Measurements from ENCODE around the gene FXN.

The FXN gene

DNA sequence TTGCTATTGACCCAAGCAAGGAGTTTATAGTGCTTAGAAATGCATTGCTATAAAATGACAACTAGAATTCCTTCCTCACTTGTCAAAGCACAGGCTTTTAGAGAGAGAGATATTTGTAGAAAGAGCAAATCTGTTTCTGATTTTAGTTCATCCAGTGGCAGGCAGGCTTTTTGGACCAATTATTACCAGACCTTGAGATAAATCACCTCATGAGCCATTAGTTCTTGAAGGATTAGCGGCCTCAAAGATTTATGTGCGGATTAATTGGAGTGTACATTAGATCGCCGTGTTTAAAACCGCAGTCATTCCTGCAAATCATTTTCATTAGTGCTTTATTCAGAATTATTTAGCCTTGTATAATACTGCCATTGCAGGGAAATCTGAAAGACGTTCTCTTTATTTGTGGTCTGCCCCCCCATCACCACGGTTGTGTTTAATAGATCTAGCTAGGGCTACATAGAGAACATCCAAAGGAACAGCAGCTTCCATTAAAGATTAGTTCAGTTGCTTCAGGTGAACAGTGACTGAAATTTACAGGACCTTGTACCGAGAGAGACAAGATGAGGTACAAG, 109.7 kb downstream of the FXN start:
- no peak for DNase-seq

DNA sequence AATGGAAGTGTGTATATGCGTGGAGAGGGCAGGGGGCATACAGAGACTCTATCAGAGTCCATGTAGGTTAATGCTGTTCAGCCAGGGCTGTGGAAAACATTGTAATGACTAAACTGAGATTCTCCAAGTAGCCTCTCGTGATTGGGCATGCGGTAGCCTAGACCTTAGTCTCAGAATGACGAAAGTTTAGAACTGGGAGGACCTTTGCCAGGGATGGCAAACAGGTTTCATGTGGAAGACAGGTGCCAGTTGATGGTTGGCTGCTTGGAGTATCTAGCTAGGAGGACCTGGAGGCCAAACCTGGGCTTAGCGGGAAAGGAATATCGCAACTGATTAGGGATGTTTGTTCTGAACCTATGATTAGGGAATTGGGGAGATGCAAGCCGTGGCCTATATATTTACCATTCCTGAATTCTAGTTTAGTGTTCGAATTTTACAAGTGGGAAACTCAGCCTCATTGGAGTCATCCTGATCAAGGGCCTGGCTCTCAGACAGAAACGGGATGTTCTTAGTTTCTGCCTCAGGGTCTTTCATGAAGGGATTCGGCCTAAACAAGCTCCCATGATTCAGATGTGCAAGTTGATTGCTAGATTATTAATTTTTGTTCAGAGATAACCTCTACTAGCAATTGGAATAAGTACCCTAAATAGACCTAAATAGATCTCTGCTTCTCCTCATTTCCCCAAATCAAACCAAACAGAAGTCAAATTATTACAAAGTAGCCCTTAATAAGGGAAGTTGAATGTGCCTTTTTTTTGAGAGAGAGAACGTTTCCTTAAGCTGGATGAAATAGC, 111.7 kb downstream of the FXN start:
- DNase-seq, result no peak

DNA sequence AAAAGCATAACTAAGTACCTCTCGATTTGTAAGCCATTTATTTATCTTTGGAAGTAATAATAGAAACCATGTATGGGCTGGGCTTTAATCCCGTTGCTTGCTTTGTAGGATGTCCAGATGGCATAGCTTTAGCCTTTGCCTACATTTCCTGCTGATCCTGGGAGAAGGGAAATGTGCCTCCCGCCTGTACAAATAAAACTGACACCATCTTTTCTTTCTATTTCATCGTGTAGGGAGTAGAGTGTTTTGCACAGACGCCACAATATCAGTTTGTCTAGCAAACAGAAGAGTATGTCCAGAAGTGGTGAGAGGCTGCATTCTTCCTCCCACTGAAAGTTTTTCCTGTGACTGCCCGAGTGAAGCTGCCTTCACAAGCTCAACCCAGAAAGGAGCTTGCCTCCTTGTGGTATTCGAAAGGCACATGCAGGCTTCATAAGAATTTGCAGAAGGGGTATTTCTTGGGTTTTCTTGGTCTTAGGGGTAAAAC, 113.8 kb downstream of the FXN start:
- no peak for DNase-seq

Measured in GOT3 (cell line).